ENCODE data around the gene TNS2.

The TNS2 gene

DNA sequence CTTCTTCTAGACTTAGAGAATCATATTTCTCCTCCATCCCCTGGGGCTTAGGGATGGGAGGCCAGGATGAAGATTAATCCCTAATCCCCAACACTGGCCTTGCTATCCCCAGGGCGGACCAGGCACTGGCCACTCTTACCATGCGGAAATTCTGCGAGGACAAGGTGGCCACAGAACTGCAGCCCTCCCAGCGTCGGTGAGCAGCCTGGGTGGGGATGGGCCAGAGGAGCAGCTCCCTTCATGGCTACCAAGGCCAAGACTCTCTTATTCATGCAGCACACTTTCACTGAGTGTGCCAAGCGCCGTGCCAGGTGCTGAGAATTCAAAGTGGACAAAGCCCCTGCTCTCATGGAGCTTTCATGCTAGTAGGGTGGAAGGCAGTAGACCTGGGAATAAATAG, 7.0 kb downstream of the TNS2 start:
- DNase-seq, result no peak

DNA sequence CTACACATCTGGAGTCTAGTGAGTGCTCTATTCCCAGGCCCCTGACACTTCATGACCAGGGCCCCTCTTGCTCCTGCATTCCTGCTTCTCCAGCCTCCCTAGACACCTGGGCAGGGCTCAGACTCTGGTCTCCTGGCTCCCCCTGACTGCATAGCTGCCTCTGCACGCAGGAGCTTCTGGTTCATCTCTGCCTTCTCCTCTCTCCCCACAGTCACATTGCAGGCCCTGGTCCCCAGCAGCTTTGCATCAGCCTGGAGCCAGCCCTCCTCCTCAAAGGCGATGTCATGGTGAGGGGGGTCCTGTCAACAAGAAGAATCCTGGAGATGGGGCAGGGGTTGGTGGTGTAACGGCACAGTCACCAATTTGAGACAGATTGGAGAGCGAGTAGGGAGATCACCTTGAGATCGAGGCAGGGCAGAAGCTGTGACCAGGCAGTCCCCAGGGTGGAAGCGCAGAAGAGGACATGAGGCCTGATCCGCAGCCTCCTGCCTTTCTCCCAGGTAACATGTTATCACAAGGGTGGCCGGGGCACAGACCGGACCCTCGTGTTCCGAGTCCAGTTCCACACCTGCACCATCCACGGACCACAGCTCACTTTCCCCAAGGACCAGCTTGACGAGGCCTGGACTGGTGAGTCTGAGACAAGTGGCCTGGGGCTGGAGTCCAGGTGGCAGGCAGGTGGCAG, 8.1 kb downstream of the TNS2 start:
- DNase-seq, result no peak

DNA sequence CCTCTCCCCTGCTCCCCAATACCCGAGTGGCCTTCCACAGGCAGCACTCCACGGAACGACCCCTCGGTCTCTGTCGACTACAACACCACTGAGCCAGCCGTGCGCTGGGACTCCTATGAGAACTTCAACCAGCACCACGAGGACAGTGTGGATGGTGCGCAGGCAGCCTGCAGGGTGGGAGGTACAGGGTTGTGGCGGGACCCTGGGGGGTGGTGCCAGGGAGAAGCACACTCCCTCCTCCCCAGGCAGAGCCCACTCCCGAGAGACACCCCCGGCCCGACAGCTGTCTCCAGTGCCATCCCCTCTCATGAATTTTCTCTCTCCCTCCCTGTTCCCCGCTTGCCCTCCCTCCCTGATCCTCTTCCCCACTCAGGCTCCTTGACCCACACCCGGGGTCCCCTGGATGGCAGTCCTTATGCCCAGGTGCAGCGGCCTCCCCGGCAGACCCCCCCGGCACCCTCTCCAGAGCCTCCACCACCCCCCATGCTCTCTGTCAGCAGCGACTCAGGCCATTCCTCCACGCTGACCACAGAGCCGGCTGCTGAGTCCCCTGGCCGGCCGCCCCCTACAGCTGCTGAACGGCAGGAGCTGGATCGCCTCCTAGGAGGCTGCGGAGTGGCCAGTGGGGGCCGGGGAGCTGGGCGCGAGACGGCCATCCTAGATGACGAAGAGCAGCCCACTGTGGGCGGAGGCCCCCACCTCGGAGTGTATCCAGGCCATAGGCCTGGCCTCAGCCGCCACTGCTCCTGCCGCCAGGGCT, 9.0 kb downstream of the TNS2 start:
- DNase-seq, result no peak

DNA sequence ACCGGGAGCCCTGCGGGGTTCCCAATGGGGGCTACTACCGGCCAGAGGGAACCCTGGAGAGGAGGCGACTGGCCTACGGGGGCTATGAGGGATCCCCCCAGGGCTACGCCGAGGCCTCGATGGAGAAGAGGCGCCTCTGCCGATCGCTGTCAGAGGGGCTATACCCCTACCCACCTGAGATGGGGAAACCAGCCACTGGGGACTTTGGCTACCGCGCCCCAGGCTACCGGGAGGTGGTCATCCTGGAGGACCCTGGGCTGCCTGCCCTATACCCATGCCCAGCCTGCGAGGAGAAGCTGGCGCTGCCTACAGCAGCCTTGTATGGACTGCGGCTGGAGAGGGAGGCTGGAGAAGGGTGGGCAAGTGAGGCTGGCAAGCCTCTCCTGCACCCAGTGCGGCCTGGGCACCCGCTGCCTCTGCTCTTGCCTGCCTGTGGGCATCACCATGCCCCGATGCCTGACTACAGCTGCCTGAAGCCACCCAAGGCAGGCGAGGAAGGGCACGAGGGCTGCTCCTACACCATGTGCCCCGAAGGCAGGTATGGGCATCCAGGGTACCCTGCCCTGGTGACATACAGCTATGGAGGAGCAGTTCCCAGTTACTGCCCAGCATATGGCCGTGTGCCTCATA, 9.7 kb downstream of the TNS2 start:
- DNase-seq, result no peak

DNA sequence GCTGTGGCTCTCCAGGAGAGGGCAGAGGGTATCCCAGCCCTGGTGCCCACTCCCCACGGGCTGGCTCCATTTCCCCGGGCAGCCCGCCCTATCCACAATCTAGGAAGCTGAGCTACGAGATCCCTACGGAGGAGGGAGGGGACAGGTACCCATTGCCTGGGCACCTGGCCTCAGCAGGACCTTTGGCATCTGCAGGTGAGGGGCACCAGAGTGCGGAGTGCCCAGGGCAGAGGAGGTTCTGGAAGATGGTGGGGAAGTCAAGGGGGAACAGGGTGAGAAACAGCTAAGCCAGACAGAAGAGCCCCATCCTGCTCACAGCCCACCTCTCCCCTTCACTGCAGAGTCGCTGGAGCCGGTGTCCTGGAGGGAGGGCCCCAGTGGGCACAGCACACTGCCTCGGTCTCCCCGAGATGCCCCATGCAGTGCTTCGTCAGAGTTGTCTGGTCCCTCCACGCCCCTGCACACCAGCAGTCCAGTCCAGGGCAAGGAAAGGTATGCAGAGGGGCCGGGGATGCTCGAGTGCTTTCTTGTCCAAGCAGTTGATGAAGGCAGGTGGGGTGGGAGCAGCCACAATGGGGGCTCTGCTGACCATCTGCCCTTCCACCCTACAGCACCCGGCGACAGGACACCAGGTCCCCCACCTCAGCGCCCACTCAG, 10.3 kb downstream of the TNS2 start:
- no peak for DNase-seq

DNA sequence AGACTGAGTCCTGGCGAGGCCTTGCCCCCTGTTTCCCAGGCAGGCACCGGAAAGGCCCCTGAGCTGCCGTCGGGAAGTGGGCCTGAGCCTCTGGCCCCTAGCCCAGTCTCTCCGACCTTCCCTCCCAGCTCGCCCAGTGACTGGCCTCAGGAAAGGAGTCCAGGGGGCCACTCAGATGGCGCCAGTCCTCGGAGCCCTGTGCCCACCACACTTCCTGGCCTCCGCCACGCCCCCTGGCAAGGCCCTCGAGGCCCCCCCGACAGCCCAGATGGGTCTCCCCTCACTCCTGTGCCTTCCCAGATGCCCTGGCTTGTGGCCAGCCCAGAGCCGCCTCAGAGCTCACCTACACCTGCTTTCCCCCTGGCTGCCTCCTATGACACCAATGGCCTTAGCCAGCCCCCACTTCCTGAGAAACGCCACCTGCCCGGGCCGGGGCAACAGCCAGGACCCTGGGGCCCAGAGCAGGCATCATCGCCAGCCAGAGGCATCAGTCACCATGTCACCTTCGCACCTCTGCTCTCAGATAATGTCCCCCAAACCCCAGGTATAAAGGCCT, 10.9 kb downstream of the TNS2 start:
- DNase-seq, result no peak

DNA sequence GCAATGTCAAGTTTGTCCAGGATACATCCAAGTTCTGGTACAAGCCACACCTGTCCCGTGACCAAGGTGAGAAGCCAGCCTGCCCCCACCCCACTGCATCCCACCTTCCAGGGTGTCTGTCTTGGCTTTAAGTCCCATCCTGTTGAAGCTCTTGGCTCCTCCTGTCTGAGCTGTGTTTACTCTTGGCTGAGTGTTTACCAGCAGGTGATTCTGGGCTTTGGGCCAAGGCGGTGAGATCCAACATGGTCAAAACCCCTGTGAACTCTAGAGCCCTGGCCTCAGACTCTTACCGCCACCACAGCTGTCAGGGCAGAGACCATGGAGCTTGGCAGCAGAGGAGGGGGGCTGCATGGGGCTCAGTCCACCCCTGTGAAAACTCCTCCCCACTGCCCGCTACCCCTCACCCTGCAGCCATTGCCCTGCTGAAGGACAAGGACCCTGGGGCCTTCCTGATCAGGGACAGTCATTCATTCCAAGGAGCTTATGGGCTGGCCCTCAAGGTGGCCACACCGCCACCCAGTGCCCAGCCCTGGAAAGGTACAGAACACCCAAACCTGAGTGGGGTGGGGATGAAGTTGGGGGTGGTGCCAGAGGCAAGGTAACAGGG, 11.6 kb downstream of the TNS2 start:
- no peak for DNase-seq

DNA sequence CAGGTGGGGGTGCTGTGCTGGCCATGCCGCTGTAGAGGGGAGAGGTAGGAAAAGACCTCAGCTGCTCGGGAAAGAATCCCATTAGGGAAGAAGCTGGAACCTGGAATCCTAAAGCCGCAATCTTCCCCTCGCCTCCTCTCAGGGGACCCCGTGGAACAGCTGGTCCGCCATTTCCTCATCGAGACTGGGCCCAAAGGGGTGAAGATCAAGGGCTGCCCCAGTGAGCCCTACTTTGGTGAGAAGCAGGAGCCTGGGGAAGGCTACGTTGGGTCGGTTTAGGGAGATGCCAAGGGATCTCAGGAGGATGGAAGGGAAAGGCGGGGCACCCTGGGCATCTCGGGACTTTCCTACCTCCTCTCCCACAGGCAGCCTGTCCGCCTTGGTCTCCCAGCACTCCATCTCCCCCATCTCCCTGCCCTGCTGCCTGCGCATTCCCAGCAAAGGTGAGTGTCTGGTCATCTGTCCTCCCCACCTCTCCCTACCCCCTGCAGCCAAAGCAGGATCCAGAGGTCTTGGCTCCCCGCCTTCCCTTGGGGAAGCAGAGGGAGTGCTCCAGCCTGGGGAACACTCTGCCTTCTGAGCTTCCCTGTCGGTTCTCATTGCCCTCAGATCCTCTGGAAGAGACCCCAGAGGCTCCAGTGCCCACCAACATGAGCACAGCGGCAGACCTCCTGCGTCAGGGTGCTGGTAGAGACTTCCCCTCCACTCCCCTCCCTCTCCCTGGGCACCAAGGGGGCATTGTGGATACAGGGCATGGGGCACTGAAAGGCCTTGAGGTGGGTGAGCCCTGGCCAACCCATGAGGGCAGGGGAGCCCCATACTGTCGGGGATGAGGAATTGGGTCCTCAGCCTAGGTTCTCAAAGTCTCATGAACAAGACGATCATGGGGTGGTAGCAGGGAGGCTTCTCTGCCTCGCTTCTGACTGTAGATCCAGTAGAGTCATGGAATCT, 12.4 kb downstream of the TNS2 start:
- no peak for DNase-seq

DNA sequence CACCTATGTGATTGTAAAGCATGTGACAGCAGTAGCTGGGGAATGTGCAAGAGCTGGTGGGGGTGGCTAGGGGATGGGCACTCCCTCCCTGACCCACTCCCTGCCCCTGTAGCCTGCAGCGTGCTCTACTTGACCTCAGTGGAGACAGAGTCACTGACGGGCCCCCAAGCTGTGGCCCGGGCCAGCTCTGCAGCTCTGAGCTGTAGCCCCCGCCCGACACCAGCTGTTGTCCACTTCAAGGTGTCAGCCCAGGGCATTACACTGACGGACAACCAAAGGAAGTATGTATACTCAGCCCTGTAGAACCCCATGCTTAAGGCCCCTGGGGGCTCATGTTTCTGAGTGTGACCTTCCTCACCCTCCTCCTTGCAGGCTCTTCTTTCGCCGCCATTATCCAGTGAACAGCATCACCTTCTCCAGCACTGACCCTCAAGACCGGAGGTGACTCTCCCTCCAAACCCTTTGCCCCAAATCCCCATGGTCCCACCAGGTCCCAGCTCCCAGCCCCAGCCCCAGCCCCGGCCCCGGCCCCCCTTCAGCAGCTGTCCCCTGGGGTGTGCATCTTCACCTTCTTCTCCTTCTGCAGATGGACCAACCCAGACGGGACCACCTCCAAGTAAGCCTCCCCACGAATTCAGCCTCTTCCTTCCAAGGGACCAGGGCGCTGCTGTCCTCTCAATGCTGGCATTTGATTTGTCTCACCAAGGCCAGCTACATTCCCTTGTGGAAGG, 13.3 kb downstream of the TNS2 start:
- no peak for DNase-seq

DNA sequence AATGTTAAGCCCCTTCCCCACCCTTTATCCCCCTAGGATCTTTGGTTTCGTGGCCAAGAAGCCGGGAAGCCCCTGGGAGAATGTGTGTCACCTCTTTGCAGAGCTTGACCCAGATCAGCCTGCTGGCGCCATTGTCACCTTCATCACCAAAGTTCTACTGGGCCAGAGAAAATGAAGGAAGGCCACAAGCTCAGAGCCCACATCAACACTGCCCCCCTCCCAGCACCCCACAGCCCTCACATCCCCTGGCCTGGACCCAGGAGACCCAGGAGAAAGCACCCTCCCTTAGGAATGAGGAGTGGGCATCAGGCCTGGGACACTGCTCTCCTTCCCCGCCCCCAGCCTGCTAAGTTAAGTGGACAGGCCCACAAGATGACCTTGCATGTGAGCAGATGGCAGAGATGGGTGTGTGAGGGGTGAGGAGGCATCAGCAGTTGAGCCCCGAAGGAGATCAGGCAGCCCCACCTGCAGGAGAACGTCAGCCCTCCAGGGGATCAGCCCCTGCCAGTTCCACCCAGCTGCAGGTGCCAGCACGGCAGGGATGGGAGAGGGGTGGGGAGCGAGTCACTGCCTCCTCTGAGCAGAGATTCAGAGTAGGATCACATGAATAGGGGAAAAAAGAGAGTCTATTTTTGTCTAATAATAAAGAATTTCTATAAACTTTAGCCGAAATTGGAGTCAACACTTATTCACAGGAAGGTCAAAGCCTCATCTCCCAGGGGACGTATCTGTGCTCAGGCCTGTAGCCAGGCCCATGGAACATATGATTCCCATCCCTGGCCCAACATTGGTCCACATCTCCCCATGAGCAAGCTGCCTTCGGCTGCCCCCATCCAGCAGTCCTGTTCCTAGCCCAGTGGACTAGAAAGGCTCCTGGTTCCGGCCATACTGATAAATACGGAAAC, 14.1 kb downstream of the TNS2 start:
- DNase-seq, result no peak

DNA sequence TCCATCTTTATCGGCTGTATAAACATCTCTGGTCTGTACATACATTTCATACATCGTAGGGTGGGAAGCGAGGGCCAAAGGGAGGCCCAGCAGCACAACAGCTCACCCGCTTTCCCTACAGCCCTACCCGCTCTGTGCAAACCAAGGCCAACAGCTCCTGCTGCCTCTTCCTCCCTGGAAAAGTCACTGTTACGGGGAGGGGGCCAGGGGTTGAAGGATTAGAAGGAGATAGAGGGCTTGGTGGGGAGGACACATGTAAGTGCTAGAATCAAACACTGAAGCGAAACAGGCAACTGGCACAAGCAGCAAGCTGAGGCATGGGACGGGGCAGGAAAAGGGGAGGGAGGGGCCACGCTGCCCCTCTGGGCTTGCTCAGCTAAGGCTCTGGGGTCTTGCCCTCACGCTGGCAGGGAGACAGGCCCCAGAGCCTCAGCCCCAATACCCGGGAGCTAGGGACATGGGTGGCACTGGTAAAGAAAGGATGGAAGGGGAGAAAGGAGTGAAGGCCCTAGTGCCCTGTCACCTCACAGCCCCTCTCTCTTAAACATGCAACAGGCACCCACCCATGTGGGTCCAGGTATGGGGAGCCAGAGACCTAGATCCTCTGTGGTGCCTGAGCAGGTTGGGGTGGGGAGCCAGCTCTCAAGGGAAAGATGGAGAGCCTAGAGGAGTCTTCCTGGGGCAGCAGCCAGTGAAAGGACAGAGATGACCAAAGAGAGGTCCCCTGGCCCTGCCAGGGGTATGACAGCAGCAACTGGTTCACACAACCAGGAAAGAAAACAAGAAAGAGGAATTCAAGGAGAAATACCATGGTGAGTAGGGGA, 15.0 kb downstream of the TNS2 start:
- no peak for DNase-seq

DNA sequence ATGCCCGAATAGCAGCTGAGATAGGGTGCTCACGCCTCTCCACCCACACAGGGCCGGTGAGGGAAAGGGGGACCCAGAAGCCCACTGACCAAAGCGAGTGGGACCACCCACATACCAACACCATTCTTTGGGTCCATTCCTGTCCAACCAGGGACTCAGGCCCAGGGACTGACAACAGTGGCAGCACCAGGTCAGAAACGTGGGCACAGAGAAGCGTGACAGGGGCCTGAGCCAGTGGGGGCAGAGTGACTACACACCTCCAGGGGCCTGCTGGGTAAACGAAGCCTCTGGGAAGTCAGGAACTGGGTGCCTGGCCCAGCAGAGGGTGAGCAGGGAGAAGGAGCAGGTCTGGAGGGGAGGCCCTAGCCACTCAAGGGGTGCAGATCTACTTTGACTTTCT, 15.6 kb downstream of the TNS2 start:
- no peak for DNase-seq

DNA sequence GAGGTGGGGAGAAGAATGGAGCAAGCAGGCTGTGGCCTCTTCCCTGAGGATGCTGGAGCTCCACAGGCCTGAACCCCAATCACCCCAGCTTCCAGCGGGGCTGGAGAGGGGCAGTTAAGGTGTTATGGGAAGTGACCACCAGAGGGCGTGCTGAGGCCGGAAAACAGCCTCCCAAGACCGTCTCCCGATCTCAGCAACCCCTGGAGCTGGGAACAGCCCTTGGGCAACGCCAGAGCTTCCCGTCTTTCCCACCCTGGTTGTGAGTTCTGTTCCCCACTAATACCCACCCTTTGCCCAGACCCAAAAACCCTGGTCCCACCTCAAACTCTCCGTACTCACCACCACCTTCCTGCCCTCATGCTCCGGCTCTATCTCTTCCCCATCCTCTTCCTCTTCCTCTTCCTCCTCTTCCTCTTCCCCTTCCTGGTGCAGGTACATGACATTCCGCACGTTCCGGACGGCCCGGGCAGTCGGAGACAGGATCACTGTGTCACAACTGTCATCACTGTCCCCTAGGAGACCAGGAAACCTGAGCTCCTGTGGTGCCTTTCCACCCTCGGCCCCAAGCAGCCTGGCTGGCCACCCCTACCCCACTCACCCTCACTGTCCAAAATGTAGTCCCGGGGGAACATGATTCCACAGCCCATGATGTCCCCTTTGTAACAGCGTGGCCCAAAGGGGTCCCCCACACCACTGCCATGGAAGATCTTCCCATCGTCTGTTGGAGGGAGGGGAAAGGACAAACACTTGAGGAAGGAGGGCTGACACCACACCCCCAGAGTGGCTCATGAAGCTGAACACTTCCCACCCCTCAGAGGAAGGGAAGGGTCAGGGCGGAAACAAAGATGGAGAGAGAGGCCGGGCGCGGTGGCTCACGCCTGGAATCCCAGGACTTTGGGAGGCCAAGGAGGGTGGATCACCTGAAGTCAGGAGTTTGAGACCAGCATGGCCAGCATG, 16.4 kb downstream of the TNS2 start:
- DNase-seq, result peak in 1 of 2 donors; percentile 55

DNA sequence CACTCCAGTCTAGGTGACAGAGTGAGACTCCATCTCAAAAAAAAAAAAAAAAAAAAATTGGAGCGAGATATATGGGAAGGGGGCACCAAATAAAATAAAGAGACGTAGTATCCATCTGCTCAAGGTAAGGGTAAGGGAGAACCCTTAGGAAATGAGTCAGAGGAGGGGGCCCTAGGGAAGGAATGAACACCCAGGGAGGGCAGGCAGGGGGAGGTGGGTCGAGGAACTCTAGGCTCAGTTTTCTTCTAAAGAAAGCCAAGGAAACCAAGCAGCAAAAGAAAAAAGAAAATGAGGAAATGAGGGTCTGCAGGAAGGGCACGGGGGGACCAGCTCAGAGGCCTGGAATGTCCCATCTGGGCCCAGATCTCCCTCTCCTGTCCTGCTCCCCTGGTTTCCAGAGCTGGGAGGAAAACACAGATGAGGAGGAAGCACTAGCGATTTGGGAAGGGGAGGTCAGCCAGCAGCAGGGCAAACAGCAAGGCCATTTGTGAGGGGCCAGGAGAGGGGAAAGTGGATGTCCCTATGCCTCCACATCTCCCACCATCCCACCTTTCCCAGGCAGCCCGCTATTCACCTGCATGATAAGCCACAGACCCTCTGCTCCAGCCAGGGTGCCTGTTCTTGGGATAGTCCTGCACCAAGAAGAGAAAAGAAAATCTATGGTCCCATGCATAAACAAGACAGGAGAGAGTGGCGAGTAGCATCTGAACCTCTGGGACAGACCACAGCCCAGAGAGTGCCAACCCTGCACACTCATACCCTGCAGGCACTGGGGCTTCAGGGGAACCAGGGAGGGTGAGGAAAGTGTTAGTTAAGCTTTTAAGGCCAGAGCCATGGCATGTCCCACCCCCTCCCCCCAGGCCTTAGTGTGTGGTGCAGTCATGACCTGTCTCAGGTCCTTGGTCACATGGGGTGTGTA, 17.5 kb downstream of the TNS2 start:
- no peak for DNase-seq

DNA sequence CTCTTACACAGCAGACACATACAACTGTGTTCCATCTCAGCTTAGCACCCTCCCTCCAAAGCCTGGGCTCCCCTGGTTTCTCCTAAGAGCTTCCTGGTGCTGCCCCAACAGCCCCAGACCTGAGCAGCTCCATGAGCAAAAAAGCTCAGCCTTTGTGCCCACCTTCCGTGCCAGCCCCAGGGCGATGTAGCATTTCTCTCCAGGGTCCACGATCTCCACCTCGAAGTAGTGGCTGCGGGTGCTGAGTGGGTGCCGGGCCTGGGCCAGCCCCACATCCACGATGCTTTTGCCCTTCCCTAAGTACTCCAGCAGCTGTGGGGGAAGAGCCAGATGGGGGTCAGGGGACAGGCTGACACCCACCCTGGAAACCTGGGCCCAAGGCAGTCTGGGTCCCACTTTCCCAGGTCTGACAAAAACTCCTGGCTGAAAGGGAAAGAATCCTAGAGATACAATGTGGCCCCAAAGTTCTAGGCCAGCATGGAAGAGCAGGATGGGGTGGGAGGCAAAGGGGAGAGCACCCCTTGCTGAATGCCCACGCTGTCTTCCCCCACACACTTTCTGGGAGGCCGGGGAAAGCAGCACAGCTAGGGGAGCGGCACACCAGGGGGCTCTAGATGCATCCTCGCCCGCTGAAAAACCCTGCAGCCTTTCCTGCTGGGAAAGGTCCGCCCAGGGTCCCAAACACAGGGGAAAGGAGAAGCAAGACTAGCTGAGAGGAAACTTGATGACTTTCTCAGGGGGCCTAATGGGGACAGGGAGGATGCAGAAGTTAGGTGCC, 18.3 kb downstream of the TNS2 start:
- no peak for DNase-seq

Measured in hippocampal formation (tissue), 2 donors.